ENCODE results near the gene ABCA12.

ABCA12 gene

DNA sequence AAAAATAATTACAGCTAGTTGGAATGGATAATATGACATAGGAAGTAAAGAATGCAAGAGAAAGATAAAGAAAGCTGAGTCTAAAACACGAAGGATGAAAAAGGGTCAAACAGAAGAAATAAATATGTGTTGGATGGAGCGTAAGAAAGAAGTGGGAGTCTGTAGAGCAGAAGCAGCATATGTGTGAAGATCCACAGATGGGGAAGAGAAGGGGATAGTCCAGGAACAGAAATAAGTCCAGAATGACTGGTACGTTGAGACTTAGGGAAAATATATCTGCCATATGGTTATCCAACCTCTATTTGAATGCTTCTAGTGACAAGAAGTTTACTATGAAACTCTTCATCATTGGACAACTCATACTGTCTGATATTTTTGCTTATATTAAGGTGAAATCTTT is 18.0 kb downstream of the ABCA12 start:
- Histone ChIP-seq H3K9me3 (ENCODE audit: control insufficient read depth, low read depth, low read length) (no peaks in the 10 kb centered on the region), H3K27me3 (ENCODE audit: control insufficient read depth, insufficient read depth, low read length) (no peaks in the 10 kb centered on the region)

DNA sequence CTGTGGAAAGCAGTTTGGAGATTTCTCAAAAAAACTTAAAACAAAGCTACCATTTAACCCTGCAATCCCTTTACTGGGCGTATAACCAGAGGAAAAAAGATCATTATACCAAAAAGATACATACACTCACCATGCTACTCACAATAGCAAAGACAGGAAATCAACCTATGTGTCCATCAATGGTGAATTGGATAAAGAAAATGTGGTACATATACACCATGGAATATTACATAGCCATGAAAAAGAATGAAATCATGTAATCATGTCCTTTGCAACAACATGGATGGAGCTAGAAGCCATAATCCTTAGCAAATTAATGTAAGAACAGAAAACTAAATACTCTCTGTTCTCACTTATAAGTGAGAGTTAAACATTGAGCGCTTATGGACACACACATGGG is 18.6 kb downstream of the ABCA12 start:
- H3K36me3 ChIP-seq (ENCODE audit: control insufficient read depth, low read depth, low read length) = no peaks in the 10 kb centered on the region
- no peak overlapping the region for H3K4me3 ChIP-seq (ENCODE audit: low read length)
- H3K27me3 ChIP-seq (ENCODE audit: control insufficient read depth, insufficient read depth, low read length) = no peaks in the 10 kb centered on the region
- no peak overlapping the region for H3K27ac ChIP-seq (ENCODE audit: low read length)
- H3K9me3 ChIP-seq (ENCODE audit: control insufficient read depth, low read depth, low read length) = no peaks in the 10 kb centered on the region
- H3K9ac ChIP-seq (ENCODE audit: low read length) = no peak overlapping the region
- H3K4me1 ChIP-seq (ENCODE audit: control insufficient read depth, low read depth, low read length) = no peaks in the 10 kb centered on the region

More for the DNA sequence above, 18.0 kb downstream of the ABCA12 start:
- Histone ChIP-seq H3K4me3 (ENCODE audit: low read length) (no peak overlapping the region), H3K9ac (ENCODE audit: low read length) (no peak overlapping the region), H3K27ac (ENCODE audit: low read length) (no peak overlapping the region), H3K4me1 (ENCODE audit: control insufficient read depth, low read depth, low read length) (no peaks in the 10 kb centered on the region), H3K36me3 (ENCODE audit: control insufficient read depth, low read depth, low read length) (no peaks in the 10 kb centered on the region)

DNA sequence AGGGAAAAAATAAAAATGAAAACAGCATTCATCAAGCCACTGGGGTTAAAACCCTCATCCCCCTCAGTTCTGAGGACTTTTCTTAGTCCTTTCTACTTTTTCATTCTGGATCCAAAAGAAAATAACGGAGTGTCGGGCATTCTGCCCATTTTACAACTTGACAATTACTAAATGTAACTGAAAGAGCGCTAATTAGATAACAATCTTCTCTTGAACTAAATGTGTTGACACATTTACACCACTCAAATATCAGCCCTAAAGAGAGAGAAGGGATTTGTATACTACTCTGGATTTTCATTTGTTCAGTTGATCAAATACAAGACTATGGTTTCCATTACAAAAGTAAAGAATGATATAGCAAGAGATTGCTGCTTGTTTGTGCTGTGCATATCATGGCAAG is 27.5 kb downstream of the ABCA12 start:
- Histone ChIP-seq H3K9ac (ENCODE audit: low read length) (no peak overlapping the region), H3K27me3 (ENCODE audit: control insufficient read depth, insufficient read depth, low read length) (no peaks in the 10 kb centered on the region), H3K9me3 (ENCODE audit: control insufficient read depth, low read depth, low read length) (no peaks in the 10 kb centered on the region), H3K27ac (ENCODE audit: low read length) (no peak overlapping the region), H3K4me1 (ENCODE audit: control insufficient read depth, low read depth, low read length) (no peaks in the 10 kb centered on the region), H3K36me3 (ENCODE audit: control insufficient read depth, low read depth, low read length) (no peaks in the 10 kb centered on the region), H3K4me3 (ENCODE audit: low read length) (no peak overlapping the region)

DNA sequence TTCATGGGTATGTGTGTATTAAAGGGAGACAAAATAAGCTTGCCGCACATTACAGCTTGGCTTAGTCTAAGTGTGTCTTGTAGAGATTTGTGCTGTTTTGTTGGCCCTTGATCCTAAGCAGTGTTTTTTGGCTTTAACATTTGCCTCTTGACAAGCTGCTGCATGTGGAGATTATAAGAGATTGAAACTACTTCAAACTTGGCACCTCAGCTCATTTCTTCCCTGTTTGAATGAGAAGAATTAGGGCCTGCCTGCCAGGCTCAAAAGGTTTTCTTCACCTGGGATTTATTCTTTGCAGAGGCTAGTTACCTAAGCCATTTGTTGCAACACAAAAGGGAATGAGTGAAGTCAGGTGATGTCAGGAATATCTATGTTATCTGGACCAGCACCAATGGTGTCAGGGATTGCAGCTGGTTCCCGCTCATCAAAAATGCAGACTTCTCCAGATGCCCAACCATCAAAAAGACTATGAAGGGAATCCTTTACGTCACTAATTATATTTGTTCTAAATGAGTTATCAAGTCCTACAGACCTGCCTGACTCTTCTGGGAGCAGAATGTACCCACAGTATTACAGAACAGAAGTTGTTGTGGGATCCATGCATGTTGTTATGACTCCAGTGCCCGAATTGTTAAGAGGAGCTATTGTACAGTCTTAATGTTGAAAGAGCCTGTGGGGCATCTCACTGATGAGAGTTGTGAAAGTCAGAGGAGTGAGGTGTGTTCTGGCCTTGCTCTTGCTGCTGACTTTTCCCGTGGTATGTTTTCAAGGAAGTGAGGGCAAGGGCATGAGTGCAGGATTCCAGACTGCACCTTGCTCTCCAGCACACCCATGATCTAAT is 31.0 kb downstream of the ABCA12 start:
- H3K4me3 ChIP-seq (ENCODE audit: low read length) = no peak overlapping the region
- no peak overlapping the region for H3K9ac ChIP-seq (ENCODE audit: low read length)
- H3K9me3 ChIP-seq (ENCODE audit: control insufficient read depth, low read depth, low read length) = no peaks in the 10 kb centered on the region
- no peak overlapping the region for H3K27ac ChIP-seq (ENCODE audit: low read length)
- H3K27me3 ChIP-seq (ENCODE audit: control insufficient read depth, insufficient read depth, low read length) = no peaks in the 10 kb centered on the region
- no peaks in the 10 kb centered on the region for H3K4me1 ChIP-seq (ENCODE audit: control insufficient read depth, low read depth, low read length)
- H3K36me3 ChIP-seq (ENCODE audit: control insufficient read depth, low read depth, low read length) = no peaks in the 10 kb centered on the region

DNA sequence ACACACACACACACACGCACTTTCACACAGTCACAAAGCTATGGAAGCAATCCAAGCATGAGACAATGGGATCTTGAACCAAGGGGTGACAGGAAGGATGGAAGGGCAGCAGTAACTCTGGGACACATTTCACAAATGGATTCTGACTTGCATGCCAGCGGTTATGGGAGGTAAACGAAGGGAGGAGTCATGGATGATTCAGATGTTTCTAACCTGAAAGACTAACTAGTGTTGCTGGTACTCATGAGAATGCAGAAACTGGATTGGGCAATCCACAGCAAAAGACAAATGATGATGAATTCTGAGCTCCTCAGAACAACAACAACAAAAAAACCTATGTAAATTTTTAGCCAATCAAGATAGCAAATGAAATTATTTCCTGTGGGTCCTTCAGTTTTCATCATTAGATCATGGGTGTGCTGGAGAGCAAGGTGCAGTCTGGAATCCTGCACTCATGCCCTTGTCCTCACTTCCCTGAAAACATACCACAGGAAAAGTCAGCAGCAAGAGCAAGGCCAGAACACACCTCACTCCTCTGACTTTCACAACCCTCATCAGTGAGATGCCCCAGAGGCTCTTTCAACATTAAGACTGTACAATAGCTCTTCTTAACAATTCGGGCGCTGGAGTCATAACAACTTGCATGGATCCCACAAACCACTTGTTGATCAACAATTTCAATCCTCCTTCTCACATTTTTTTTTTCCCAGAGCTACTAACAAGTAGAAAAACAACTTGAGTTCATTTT is 32.6 kb downstream of the ABCA12 start:
- no peak overlapping the region for H3K27ac ChIP-seq (ENCODE audit: low read length)

DNA sequence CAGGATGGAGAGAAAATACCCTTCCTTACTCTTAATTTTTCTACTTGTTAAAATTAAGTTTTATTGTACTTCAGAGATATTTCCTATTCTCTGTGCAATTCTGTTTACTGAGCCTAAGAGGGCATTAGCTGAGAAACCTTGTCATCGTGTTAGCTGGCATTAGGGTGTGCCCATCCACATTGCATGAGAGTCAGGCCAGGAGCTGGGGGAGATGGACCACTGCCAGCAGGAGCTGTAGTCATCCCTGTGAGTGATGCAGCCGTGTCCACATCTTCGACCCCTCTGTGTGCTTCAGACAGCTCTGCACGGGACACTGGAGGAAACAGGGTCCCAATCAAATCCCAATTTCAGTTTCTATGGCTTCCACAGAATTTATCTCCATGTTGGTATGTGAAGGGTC is 34.2 kb downstream of the ABCA12 start:
- H3K9ac ChIP-seq (ENCODE audit: low read length) = no peak overlapping the region
- no peaks in the 10 kb centered on the region for H3K9me3 ChIP-seq (ENCODE audit: control insufficient read depth, low read depth, low read length)
- no peaks in the 10 kb centered on the region for H3K4me1 ChIP-seq (ENCODE audit: control insufficient read depth, low read depth, low read length)
- no peaks in the 10 kb centered on the region for H3K36me3 ChIP-seq (ENCODE audit: control insufficient read depth, low read depth, low read length)
- no peak overlapping the region for H3K27ac ChIP-seq (ENCODE audit: low read length)
- H3K4me3 ChIP-seq (ENCODE audit: low read length) = no peak overlapping the region
- no peaks in the 10 kb centered on the region for H3K27me3 ChIP-seq (ENCODE audit: control insufficient read depth, insufficient read depth, low read length)

More for the DNA sequence above, 32.6 kb downstream of the ABCA12 start:
- Histone ChIP-seq H3K4me1 (ENCODE audit: control insufficient read depth, low read depth, low read length) (no peaks in the 10 kb centered on the region), H3K9me3 (ENCODE audit: control insufficient read depth, low read depth, low read length) (no peaks in the 10 kb centered on the region), H3K27me3 (ENCODE audit: control insufficient read depth, insufficient read depth, low read length) (no peaks in the 10 kb centered on the region), H3K9ac (ENCODE audit: low read length) (no peak overlapping the region), H3K4me3 (ENCODE audit: low read length) (no peak overlapping the region), H3K36me3 (ENCODE audit: control insufficient read depth, low read depth, low read length) (no peaks in the 10 kb centered on the region)

DNA sequence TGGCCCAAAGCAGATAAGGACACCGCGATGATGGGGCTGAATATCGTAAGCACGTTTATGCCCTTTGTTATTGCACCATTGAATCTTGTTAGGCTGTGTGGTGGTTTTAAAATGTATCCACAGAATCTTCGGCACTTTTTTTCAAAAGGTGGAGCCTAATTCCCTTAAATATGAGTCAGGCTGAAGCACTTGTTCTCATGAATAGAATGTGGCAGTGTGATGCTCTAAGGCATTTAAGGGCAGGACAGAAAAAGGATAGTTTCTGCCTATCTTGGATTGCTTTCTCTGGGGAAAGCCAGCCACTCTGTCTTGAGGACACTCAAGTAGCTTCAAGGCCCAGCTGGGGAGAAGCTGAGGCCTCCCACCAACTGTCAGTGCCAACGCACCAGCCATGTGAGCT is 39.6 kb downstream of the ABCA12 start:
- Histone ChIP-seq H3K9ac (ENCODE audit: low read length) (no peak overlapping the region), H3K27ac (ENCODE audit: low read length) (no peak overlapping the region), H3K36me3 (ENCODE audit: control insufficient read depth, low read depth, low read length) (no peaks in the 10 kb centered on the region), H3K9me3 (ENCODE audit: control insufficient read depth, low read depth, low read length) (no peaks in the 10 kb centered on the region), H3K27me3 (ENCODE audit: control insufficient read depth, insufficient read depth, low read length) (no peaks in the 10 kb centered on the region), H3K4me1 (ENCODE audit: control insufficient read depth, low read depth, low read length) (no peaks in the 10 kb centered on the region), H3K4me3 (ENCODE audit: low read length) (no peak overlapping the region)

DNA sequence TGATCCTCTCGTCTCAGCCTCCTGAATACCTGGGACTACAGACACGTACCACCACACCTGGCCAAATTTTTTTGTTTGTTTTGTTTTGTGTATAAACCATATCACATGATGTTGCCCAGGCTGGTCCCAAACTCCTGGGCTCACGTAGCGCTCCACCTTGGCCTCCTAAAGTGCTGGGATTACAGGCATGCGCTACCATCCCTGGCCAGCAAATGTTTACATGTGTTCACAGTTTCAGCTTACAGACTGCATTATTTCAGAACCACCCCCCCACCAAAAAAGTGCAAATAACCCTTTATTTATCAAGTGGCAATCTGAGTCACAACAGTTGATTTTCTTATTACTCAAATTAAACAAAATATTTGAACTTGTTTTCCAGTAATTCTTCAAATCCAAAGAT is 54.3 kb downstream of the ABCA12 start:
- Histone ChIP-seq H3K9ac (ENCODE audit: low read length) (no peak overlapping the region), H3K4me1 (ENCODE audit: control insufficient read depth, low read depth, low read length) (no peaks in the 10 kb centered on the region), H3K9me3 (ENCODE audit: control insufficient read depth, low read depth, low read length) (no peaks in the 10 kb centered on the region), H3K4me3 (ENCODE audit: low read length) (no peak overlapping the region), H3K27ac (ENCODE audit: low read length) (no peak overlapping the region), H3K27me3 (ENCODE audit: control insufficient read depth, insufficient read depth, low read length) (no peaks in the 10 kb centered on the region), H3K36me3 (ENCODE audit: control insufficient read depth, low read depth, low read length) (no peaks in the 10 kb centered on the region)

DNA sequence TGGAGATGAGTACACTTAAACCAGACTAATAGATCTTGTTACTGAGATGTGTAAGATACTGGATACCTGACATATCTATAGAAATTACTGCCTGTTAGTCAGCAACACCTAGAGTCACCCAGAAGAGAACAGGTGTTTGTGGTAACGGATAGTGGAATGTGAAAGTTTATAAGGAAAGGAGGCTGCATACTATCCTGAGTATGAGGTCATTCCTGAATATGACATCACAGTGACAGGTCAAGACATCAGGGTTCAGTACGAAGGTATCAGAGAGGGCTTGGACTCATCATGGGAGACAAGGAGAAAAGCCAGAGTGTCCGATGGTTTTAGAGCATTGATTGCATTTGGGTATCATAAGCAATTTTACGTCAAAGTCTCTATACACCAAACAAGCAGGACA is 55.3 kb downstream of the ABCA12 start:
- no peaks in the 10 kb centered on the region for H3K27me3 ChIP-seq (ENCODE audit: control insufficient read depth, insufficient read depth, low read length)
- no peak overlapping the region for H3K9ac ChIP-seq (ENCODE audit: low read length)
- no peak overlapping the region for H3K27ac ChIP-seq (ENCODE audit: low read length)
- H3K36me3 ChIP-seq (ENCODE audit: control insufficient read depth, low read depth, low read length) = no peaks in the 10 kb centered on the region
- no peaks in the 10 kb centered on the region for H3K9me3 ChIP-seq (ENCODE audit: control insufficient read depth, low read depth, low read length)
- no peak overlapping the region for H3K4me3 ChIP-seq (ENCODE audit: low read length)
- peaks cover 2% of the 10 kb centered on the region for H3K4me1 ChIP-seq (ENCODE audit: control insufficient read depth, low read depth, low read length)

DNA sequence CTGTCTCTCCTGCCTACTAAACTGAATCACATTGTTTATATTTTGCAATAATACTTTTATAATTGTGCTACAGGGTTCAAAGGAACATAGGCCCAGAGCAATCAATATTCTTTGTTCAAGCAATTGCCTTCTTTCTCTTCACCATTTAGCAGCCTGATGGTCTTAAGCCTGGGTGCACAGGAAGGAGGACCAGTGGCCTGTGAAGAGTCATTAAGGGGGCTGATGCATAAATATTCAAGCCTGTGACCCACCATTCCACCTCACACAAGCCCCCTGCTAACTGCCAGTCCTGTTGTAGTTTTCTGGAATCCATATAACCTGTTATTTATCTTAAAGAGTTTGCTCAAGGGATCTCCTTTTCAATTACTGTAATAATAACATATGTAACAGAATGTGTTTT is 56.0 kb downstream of the ABCA12 start:
- Histone ChIP-seq H3K27ac (ENCODE audit: low read length) (no peak overlapping the region), H3K9me3 (ENCODE audit: control insufficient read depth, low read depth, low read length) (no peaks in the 10 kb centered on the region), H3K4me3 (ENCODE audit: low read length) (no peak overlapping the region), H3K36me3 (ENCODE audit: control insufficient read depth, low read depth, low read length) (no peaks in the 10 kb centered on the region), H3K9ac (ENCODE audit: low read length) (no peak overlapping the region), H3K4me1 (ENCODE audit: control insufficient read depth, low read depth, low read length) (peaks cover 4% of the 10 kb centered on the region), H3K27me3 (ENCODE audit: control insufficient read depth, insufficient read depth, low read length) (no peaks in the 10 kb centered on the region)

DNA sequence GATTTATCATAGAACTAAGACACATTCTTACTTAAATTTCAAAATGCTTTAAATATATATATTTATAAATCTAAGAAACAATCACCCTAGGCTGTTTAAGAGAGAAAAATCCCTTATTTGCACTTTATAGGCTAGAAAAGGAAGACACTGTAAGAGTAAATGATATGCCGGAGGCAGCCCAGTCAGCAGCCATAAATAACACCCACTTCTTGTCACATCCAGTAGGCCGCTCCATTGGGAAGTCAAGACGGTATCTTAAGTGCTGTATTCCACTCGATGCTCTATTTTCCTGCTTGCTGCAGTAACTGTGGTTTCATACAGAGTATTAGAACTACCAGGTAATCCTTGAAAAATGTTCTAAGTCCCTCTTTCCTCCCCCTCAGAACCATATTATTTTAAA is 57.9 kb downstream of the ABCA12 start:
- H3K9ac ChIP-seq (ENCODE audit: low read length) = no peak overlapping the region

DNA sequence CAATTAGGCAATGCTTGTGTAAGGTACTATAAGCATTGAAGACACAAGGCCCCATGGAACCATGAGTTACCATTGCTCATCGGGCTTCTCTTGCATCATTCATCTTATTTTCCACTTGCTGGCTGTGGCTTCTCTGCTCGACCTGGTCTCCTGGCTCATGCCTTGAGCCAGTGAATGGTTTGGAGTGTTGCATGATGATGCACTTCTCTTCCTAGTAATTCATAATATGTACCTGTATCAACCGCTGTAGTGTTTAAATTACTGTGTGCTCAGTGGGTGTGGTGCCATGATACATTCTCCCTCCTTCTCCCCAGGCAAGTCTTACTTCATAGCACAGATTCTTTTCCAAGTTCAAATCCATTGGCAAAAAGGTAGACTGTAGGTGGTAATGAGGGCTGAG is 66.8 kb downstream of the ABCA12 start:
- no peak overlapping the region for H3K27ac ChIP-seq (ENCODE audit: low read length)
- H3K27me3 ChIP-seq (ENCODE audit: control insufficient read depth, insufficient read depth, low read length) = no peaks in the 10 kb centered on the region

More for the DNA sequence above, 57.9 kb downstream of the ABCA12 start:
- no peaks in the 10 kb centered on the region for H3K9me3 ChIP-seq (ENCODE audit: control insufficient read depth, low read depth, low read length)
- H3K27me3 ChIP-seq (ENCODE audit: control insufficient read depth, insufficient read depth, low read length) = no peaks in the 10 kb centered on the region
- no peak overlapping the region for H3K4me3 ChIP-seq (ENCODE audit: low read length)
- no peak overlapping the region for H3K27ac ChIP-seq (ENCODE audit: low read length)
- H3K36me3 ChIP-seq (ENCODE audit: control insufficient read depth, low read depth, low read length) = no peaks in the 10 kb centered on the region
- H3K4me1 ChIP-seq (ENCODE audit: control insufficient read depth, low read depth, low read length) = peaks cover 4% of the 10 kb centered on the region

More for the DNA sequence above, 66.8 kb downstream of the ABCA12 start:
- Histone ChIP-seq H3K9me3 (ENCODE audit: control insufficient read depth, low read depth, low read length) (no peaks in the 10 kb centered on the region), H3K36me3 (ENCODE audit: control insufficient read depth, low read depth, low read length) (no peaks in the 10 kb centered on the region), H3K9ac (ENCODE audit: low read length) (no peak overlapping the region), H3K4me1 (ENCODE audit: control insufficient read depth, low read depth, low read length) (no peaks in the 10 kb centered on the region), H3K4me3 (ENCODE audit: low read length) (no peak overlapping the region)
